D341Med (cell line): ENCODE measurements around the gene HOMER3.

ENCODE experiments used
- DNase-seq: peaks from one replicate; pipeline ENCODE4 v3.0.0; 2012; ENCODE audit warnings: low spot score

HOMER3 gene

GRCh38 chr19:18940769-18941627 is at the start of gene HOMER3:
Gene HOMER3 (minus strand): TSS chr19:18941217. CDS start chr19:18938982, 2,235 bp downstream.
- peak; percentile 96 for DNase-seq

- DNase-seq: no peak
Observed at GRCh38 chr19:18990128-18990708, 49.2 kb upstream of the HOMER3 start.

DNA sequence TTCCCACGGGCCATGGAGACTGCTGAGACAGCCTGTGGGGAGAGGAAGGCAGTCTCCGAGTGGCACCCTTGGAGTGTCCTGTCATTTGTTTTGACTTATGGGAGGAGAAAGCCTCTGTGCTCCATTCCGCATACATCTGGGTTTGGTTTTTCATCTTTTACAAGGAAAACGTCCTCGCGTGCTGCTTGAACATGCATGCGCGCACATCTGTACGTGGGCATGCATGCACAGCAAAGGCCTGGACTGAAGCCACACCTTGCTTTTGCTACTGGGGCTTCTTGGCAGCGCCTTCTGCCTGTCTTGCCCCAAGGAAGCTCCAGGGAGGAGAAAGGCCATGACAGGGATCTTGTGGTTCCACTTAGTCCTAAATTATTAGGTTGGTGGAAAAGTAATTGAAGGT is 48.3 kb upstream of the HOMER3 start:
- DNase-seq: no peak

GRCh38 chr19:18987456-18987855 is 46.4 kb upstream of the HOMER3 start:
- DNase-seq: peak; percentile 80

GRCh38 chr19:18985257-18985656 is 44.2 kb upstream of the HOMER3 start:
- DNase-seq: no peak

GRCh38 chr19:18984251-18984650 is 43.2 kb upstream of the HOMER3 start:
- DNase-seq: no peak

- no peak for DNase-seq
Observed at GRCh38 chr19:18982669-18983068, 41.7 kb upstream of the HOMER3 start.

DNA sequence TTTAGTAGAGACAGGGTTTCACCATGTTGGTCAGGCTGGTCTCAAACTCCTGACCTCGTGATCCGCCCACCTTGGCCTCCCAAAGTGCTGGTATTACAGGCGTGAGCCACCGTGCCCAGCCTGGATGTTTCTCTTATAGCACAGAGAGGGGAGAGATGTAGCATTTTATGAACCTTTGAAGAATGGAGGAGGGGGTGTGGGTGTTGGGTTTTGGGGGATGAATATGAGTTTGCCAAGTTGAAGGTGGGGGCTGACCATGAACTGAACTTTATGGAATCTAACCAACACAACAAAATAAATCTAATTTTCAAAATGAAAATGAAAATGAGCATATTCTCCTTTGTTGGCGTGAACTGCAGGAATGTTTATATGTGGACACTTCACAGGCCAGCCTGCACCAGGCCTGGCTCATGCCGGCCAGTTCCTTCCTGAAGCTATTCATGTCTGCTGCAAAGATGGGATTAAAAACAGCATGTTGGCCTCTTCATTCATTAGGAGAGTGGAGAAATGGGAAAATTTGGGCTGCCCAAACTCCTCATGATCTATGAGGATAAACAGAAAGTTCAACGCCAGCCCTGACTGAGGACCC is 39.5 kb upstream of the HOMER3 start:
- no peak for DNase-seq

- no peak for DNase-seq
Observed at GRCh38 chr19:18978616-18979015, 37.6 kb upstream of the HOMER3 start.

GRCh38 chr19:18975869-18976268 is 34.9 kb upstream of the HOMER3 start:
- DNase-seq: no peak

- no peak for DNase-seq
Observed at GRCh38 chr19:18975011-18975410, 34.0 kb upstream of the HOMER3 start.

GRCh38 chr19:18972851-18973250 is 31.8 kb upstream of the HOMER3 start:
- no peak for DNase-seq

DNA sequence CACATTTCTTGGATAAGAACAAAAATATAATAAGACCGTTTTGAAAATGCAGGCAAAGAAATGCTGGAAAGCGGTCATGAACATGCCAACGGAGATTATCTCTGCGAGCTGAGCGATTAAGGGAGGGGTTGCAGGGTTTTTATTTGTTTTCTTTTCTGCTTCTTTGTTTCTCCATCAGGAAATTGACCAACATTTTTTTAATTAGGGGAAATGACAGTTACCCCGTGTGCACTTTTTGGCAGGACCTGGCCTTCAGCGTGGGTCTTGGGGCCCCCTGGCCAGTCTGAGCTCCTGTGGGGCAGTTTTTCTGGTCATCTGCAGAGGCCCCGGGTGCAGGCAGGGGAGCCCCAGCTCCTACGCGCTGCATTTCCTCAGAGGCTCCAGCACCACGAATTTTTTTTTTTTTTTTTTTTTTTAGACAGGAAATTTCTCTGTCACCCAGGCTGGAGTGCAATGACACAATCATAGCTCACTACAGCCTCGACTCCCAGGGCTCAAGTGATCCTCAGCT is 31.3 kb upstream of the HOMER3 start:
- DNase-seq: no peak

GRCh38 chr19:18969931-18970659 is 29.1 kb upstream of the HOMER3 start:
- no peak for DNase-seq

- DNase-seq: no peak
Observed at GRCh38 chr19:18967358-18968146, 26.5 kb upstream of the HOMER3 start.

DNA sequence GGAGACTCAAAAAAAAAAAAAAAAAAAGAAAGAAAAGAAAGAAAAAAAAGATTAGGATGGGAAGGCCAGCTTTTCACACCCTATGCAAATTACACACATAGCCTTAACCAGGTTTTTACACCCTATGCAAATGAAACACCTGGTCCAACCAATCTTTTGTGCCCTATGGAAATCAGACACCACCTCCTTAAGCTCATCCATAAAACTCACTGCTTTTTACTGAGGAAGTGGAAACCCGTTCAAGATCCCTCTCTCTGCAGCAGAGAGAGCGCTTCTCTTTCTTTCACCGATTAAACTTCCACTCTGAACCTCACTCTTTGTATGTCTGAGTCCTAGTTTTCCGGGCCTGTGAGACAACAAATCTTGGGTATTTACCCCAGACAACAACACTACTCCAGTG is 25.3 kb upstream of the HOMER3 start:
- no peak for DNase-seq

- DNase-seq: no peak
Observed at GRCh38 chr19:18964121-18964520, 23.1 kb upstream of the HOMER3 start.

DNA sequence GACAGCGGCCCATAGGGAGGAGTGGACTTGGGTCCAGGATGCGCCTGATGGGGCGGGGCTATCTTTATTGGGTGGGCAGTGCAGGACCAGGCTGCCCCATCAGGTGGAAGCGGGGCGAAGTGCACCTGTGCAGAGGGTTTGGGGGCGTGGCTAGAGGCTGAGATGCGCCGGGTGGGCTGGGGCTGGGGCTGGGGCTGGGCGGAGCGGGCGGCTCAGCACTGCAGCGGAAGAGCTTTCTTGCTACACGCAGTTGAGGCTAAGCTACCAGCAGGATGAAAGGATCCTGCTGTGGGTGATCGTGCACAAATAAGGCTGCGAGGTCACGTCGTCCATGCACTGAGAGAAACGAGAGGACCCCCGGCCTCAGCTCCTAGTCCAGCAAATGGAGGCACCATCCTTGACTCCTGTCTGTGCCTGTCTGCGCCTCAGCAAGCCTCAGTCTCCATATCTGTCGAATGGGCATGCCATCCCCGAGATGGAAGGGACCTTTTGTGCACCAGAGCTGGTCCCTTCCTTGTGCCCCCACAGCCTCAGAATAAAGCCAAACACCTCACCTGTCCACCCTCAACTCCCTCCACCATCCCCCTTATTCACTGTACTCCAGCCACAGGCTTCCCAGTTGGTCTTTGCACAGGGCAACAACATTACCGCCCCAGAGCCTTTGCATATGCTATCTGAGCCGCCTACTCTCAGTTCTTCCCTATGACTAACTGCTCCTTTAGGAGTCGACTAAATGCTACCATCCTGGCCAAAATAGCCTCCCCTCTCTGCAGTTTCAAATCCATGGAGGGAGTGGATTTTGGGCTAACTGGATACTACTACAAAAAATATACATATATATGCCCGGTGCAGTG is 21.0 kb upstream of the HOMER3 start:
- DNase-seq: no peak

DNA sequence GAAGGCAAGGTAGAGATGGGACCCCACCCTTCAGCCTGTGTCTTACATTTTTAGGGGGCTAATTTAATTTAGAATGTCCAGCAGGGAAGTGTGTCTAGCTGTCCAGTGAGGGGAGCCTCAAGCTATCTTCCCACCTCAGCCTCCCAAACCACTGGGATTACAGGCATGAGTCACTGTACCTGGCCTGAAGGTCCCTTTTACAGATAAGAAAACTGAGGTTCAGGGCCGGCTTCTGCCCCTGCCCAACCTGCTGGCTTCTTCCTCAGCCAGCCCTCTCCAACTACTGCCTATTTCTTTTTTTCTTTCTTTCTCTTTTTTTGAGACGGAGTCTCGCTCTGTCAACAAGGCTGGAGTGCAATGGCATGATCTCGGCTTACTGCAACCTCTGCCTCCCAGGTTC is 19.4 kb upstream of the HOMER3 start:
- DNase-seq: no peak

- DNase-seq: no peak
Observed at GRCh38 chr19:18955042-18955441, 14.0 kb upstream of the HOMER3 start.

- DNase-seq: no peak
Observed at GRCh38 chr19:18954094-18954493, 13.1 kb upstream of the HOMER3 start.
